HG03378 (cell line): ENCODE results near the gene CSNK1G2.

Experiments
- ATAC-seq: cut with Tn5 transposase; IDR thresholded peaks from one replicate; pipeline ENCODE4 v1.9.1; 2021; ENCODE audit warnings: mild to moderate bottlenecking, moderate library complexity; ENCODE audit not compliant: unreplicated experiment

CSNK1G2 gene

GRCh38 chr19:1917926-1918325 is 23.0 kb upstream of the CSNK1G2 start:
- ATAC-seq, result no peak

- ATAC-seq, result no peak
Observed at GRCh38 chr19:1918975-1919374, 22.0 kb upstream of the CSNK1G2 start.

- ATAC-seq, result no peak
Observed at GRCh38 chr19:1920644-1921043, 20.3 kb upstream of the CSNK1G2 start.

- ATAC-seq, result no peak
Observed at GRCh38 chr19:1921326-1921725, 19.6 kb upstream of the CSNK1G2 start.

GRCh38 chr19:1921825-1922224 is 19.1 kb upstream of the CSNK1G2 start:
- no peak for ATAC-seq

GRCh38 chr19:1922803-1923202 is 18.2 kb upstream of the CSNK1G2 start:
- ATAC-seq, result no peak

GRCh38 chr19:1923319-1923718 is 17.7 kb upstream of the CSNK1G2 start:
- ATAC-seq, result no peak

- ATAC-seq, result no peak
Observed at GRCh38 chr19:1924320-1924961, 16.5 kb upstream of the CSNK1G2 start.

GRCh38 chr19:1925544-1925943 is 15.4 kb upstream of the CSNK1G2 start:
- no peak for ATAC-seq

- ATAC-seq, result no peak
Observed at GRCh38 chr19:1929021-1929742, 11.8 kb upstream of the CSNK1G2 start.

- ATAC-seq, result no peak
Observed at GRCh38 chr19:1931445-1931844, 9.5 kb upstream of the CSNK1G2 start.

- ATAC-seq, result no peak
Observed at GRCh38 chr19:1932395-1932794, 8.6 kb upstream of the CSNK1G2 start.

GRCh38 chr19:1933244-1933643 is 7.7 kb upstream of the CSNK1G2 start:
- no peak for ATAC-seq

- no peak for ATAC-seq
Observed at GRCh38 chr19:1933942-1934341, 7.0 kb upstream of the CSNK1G2 start.

- no peak for ATAC-seq
Observed at GRCh38 chr19:1935484-1936208, 5.3 kb upstream of the CSNK1G2 start.

- no peak for ATAC-seq
Observed at GRCh38 chr19:1936430-1936829, 4.5 kb upstream of the CSNK1G2 start.

GRCh38 chr19:1936916-1937610 is 3.9 kb upstream of the CSNK1G2 start:
- no peak for ATAC-seq

- ATAC-seq, result no peak
Observed at GRCh38 chr19:1938071-1938470, 2.9 kb upstream of the CSNK1G2 start.

GRCh38 chr19:1942078-1942933 is 1.3 kb downstream of the CSNK1G2 start:
- no peak for ATAC-seq

- ATAC-seq, result no peak
Observed at GRCh38 chr19:1942934-1943555, 2.1 kb downstream of the CSNK1G2 start.
